ENCODE data around the gene LPIN1.

The LPIN1 gene

GRCh38 chr2:11765501-11765900 is 19.1 kb downstream of the LPIN1 start:
- DNase-seq: no peak

- DNase-seq: no peak
These were observed 19.6 kb downstream of the LPIN1 start for GRCh38 chr2:11766016-11766415.

- no peak for DNase-seq
These were observed 21.3 kb downstream of the LPIN1 start for GRCh38 chr2:11767779-11768178.

- no peak for DNase-seq
These were observed 22.5 kb downstream of the LPIN1 start for GRCh38 chr2:11768946-11769345.

GRCh38 chr2:11769516-11769915 is 23.1 kb downstream of the LPIN1 start:
- no peak for DNase-seq

DNA sequence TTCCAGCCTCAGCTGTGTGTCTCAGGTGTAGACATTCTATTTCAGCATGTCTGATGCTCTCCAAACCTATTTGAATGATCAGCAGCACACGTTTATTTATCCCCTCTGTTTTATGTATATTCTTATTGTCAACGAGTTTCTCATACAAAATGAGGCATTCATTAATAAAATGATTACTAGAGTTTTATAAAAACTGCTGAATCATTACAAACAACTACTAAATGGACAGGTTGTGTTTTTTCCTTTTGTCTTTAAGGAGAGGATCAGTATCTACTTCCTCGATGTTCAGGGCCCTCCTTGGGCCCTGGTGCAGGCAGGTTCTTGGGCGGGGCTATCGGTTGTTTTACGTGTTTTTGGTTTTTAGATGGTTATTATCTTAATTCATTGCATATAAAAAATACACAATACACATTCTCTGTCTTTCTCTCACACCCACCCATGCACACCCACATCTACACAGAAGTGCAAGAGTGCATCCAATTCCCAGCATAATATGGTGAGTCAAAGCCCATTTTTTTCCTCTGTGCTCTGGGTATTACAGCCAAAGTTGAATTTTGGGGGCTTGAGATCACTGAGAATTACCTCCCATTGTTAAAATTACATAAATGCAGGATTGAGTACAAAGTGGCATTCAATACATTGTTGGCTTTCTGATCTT is 24.2 kb downstream of the LPIN1 start:
- no peak for DNase-seq

DNA sequence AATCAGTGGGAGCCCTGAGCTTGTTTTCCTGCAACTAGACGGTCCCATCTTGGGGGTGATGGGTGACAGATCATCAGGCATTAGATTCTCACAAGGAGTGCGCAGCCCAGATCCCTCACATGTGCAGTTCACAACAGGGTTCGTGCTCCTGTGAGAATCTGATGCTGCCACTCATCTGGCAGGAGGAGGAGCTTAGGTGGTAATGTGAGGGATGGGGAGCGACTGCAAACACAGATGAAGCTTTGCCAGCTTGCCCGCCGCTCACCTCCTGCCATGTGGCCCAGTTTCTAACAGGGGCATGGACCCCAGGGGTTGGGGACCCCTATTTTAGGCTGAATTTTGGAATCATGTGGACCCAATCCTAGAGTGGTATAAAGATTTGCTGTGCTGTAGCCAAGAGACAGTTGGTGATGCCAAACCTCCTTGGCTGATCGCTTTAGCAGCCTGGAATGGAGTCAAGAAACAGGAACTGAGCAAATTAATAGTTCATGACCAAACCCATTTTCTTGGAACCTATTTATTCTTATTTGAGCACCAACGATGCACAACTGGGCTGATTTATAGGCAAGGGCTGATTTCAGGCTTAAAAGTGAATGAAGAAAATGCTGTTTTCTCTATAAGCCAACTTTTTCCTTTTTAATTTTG is 25.7 kb downstream of the LPIN1 start:
- DNase-seq: peak; percentile 23

GRCh38 chr2:11773111-11773510 is 26.7 kb downstream of the LPIN1 start:
- peak; percentile 12 for DNase-seq

GRCh38 chr2:11773747-11774525 is 27.5 kb downstream of the LPIN1 start:
- peak; percentile 30 for DNase-seq

- DNase-seq: peak; percentile 40
These were observed 28.2 kb downstream of the LPIN1 start for GRCh38 chr2:11774600-11774999.

DNA sequence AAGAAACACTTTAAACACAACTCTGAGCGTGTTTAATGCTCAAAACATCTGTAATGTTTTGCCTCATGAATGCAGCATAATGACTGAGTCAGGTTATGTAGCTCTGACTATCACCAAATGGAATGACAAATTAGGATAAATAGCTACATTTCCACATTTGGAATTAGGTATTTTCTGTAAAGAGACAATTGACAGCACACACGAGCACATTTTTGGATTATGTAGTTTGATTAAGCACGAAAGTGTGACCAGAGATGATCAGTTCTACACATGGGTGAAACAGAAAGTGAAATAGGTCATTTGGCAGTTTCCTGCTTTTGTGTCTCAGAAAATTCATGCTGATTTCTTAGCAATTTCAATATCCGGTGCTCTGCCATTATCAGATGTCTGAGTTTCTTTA is 29.0 kb downstream of the LPIN1 start:
- no peak for DNase-seq

- peak; percentile 42 for DNase-seq
These were observed 30.8 kb downstream of the LPIN1 start for GRCh38 chr2:11777066-11777782.

DNA sequence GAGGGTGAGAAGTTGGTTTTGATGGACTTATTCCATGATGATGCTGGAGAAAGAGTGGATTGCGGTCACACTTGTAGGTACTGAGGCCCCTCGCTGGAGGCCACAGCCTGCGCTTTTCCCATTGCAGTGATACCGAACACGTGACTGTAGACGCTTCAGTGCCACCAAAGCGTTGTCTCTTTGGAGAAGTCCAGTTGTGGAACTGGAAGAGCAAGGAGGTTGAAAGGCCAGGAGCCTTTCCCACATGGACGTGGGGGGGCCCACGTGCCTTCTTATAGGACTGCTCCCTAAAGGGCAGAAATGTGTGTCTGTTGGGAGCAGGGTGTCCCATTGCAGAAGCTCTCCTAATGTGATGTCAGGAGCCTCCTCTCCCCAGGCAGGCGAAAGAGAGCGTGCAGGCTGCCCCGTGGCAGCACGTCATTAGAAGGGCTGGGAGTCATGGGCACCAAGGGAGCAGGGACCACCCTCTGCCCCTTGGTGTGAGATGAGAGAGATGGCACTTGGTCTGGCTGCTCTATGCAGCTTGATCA is 31.5 kb downstream of the LPIN1 start:
- DNase-seq: peak; percentile 54

- DNase-seq: no peak
These were observed 32.0 kb downstream of the LPIN1 start for GRCh38 chr2:11778416-11778815.

- peak; percentile 96 for DNase-seq
These were observed 32.7 kb downstream of the LPIN1 start for GRCh38 chr2:11778923-11779757.

GRCh38 chr2:11781602-11782001 is 35.2 kb downstream of the LPIN1 start:
- DNase-seq: peak; percentile 6

- peak; percentile 45 for DNase-seq
These were observed 37.8 kb downstream of the LPIN1 start for GRCh38 chr2:11784280-11784679.

- peak; percentile 83 for DNase-seq
These were observed 38.5 kb downstream of the LPIN1 start for GRCh38 chr2:11784747-11785610.

GRCh38 chr2:11785611-11785940 is 39.1 kb downstream of the LPIN1 start:
- no peak for DNase-seq

GRCh38 chr2:11786191-11786590 is 39.8 kb downstream of the LPIN1 start:
- DNase-seq: no peak

GRCh38 chr2:11786592-11786991 is 40.2 kb downstream of the LPIN1 start:
- DNase-seq: peak; percentile 34

All from activated CD8-positive, alpha-beta memory T cell treated with anti-CD3 and anti-CD28 coated beads, Interleukin-2, amount 50 U/mL, for 48 hours (primary cell).